ENCODE results near the gene MRPS14.

- TF ChIP-seq CTCF (IDR thresholded peaks at IDR 0.05; ENCODE audit: poor library complexity) (no peak), EZH2 (IDR thresholded peaks at IDR 0.05; ENCODE audit: borderline replicate concordance) (no peak)
Observed at GRCh38 chr1:175054736-175055135, 31.5 kb upstream of the MRPS14 start.
